Stimulated activated CD8-positive, alpha-beta memory T cell treated with anti-CD3 and anti-CD28 coated beads, Interleukin-7, amount 100 ng/mL, for 4 hours (primary cell): ENCODE data around the gene CLEC12A.
"Not testable (repeated sequence)": the region's sequence is repeated elsewhere in the genome, so short reads cannot be mapped to it uniquely, and the experiment has no call there.

Experiments
- DNase-seq, 2 donors: peaks; one replicate each; pipeline ENCODE4 v3.0.0-alpha.2; 2020; ENCODE audit warnings: low read depth in 2 of 2

CLEC12A gene

DNA sequence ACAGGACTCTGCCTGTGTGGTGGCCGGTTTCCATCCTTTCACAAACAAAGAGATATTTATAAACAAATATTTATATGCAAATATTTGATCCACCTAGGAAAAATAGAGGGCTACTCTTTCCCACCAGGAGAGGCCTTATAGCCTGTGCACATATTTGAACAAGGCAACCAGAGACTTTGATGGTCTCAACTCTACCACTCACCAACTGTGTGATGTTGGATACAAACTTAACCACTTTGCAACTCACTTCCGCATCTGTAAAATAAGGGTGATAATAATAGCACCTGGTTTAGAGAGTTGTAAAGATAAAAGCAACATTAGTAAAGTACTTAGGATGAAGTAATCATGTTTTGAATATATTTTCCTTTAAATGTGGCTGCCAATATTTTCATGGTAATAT lies 1.5 kb upstream of the CLEC12A start:
- DNase-seq, result no peak

DNA sequence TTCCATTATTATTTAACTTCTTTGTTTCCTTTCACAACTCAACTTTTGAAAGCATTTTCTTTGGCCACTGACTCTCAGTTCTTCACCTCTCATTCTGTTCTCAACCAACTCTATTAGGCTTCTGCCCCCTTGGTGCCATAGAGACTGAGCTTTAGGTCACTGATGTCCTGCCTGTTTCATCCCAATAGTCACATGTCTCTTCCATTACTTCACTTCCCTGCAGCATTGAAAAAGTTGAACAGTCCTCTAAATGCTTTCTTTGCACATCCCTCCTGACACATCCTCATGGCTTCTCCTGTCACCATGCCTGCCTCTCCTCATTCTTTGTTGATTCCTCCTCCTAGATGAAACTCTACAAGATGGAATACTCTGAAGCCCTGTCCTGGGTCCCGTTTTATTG lies 2.7 kb downstream of the CLEC12A start:
- DNase-seq, result no peak

DNA sequence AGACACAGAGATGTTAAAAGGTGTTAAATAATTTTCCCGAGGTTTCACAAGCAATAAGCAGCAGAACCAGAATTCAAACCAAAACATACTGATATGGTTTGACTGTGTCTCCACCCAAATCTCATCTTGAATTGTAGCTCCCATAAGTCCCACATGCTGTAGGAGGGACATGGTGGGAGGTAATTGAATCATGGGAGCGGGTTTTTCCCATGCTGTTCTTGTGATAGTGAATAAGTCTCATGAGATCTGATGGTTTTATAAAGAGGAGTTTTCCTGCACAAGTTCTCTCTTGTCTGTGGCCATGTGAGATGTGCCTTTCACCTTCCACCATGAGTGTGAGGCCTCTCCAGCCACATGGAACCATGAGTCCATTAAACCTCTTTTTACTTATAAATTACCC lies 3.5 kb downstream of the CLEC12A start:
- not testable (repeated sequence) for DNase-seq

DNA sequence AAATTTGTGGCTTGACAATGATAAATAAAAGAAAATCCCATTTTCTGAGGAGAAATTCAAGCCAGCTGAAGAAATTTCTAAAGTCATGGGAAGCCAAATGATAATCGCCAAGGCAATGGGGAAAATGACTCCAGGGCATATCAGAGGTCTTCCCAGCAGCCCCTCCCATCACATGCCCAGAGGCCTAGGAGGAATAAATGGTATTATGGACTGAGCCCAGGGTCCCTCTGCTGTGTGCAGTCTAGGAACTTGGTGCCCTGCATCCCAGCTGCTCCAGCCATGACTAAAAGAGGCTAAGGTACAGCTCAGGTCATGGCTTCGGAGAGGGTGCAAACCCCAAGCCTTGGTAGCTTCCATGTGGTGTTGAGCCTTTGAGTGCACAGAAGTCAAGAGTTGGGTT lies 4.4 kb downstream of the CLEC12A start:
- DNase-seq, result no peak

DNA sequence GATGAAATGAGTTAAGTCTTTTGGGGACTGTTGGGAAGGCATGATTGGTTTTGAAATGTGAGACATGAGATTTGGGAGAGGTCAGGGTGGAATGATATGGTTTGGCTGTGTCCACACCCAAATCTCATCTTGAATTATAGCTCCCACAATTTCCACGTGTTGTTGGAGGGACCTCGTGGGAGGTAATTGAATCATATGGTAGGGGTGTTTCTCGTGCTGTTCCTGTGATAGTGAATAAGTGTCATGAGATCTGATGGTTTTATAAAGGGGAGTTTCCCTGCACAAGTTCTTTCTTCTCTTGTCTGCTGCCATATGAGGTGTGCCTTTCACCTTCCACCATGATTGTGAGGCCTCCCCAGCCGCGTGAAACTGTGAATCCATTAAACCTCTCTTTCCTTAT lies 5.4 kb downstream of the CLEC12A start:
- not testable (repeated sequence) for DNase-seq

DNA sequence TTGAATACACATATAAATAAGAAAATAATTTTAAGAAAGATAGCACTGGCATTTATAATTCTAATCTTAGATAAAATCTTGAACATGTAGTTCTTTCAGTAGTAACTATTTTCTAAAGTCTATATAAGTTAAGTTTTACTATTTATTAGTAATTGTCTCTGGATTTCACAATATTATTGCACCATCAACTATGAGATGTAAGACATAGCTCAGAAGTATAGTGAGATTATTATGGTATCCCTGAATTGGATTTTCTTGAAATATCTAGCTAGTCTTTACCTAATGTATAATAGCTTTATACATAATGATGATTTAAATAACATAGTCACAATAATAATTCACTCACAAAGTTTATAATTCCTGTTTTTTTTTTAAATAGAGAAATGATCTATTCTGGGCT lies 6.7 kb downstream of the CLEC12A start:
- no peak for DNase-seq

DNA sequence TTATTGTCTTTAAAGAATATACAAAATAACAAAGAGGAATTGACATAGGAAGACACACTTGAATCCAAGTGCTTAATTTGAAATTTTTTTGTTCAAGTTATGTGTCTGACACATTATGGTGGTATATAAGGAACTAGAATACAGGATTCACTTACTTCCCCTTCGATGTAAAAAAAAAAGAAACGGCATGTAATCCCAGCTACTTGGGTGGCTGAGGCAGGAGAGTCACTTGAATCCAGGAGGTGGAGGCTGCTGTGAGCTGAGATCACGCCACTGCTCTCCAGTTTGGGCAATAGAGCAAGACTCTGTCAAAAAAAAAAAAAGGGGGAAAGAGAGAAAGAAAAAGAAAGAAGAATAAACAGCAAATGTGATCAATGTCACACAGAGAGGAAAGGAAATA lies 8.9 kb downstream of the CLEC12A start:
- no peak for DNase-seq

DNA sequence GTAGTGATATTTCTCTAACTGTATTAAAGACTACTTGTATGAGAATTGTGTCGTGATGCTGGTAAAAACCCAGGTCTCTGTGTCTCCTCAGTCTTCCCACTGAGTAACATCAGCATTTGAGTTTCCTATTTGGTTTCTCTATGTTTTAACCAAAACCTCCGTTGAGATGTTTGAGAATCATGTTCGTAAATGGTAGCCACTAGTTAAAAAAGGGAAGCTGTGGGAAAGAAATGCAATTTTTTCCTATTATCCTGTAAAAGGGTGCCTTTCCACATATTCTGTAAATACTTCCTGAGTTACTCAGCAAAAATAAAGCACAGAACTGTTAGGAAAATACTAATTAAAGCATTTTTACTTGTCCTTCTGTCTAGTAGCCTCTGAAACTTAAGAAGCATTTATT lies 20.7 kb downstream of the CLEC12A start:
- no peak for DNase-seq

DNA sequence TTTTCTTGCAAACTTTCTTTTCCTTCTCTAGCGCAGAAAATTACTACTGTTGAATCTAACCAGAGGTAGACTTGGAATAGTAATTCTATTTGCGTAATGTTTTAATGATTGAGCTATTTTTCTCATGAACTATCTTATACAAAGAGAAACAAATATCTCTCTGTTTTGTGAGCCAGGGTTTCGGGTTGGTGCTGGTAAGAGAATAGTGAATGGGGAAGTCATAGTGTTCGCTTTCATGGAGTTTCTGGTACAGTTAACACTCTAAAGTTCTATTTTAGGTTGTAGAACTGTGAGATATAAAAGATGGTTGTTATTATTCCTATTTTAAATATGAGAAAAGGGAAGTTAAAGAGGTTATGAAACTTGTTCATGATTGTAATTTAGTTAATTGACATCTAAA lies 21.1 kb downstream of the CLEC12A start:
- no peak for DNase-seq

DNA sequence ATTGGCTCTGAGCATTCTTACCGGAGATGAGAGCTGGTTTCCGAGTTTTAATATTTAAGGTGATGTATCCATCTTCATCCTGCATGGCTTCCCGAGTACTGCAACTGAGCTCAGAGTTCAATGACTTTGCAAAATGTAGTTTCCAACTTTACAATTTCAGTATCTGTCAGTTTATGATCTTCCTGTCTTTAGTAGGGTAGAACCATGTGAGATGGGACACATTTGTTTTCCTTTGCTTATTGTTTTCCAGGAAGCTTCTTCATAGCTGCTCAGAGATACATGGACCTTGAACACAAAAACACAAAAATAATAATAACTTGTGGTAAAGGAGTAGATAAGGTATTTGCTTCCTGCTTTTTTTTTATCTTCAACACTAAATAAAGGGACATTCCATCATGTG lies 27.8 kb downstream of the CLEC12A start, which contains the start of gene CLEC1B:
Gene CLEC1B (minus strand): TSS at position 106 of the 400 bp plus-strand sequence. CDS start 21 bp downstream, at position 85.
- no peak for DNase-seq

DNA sequence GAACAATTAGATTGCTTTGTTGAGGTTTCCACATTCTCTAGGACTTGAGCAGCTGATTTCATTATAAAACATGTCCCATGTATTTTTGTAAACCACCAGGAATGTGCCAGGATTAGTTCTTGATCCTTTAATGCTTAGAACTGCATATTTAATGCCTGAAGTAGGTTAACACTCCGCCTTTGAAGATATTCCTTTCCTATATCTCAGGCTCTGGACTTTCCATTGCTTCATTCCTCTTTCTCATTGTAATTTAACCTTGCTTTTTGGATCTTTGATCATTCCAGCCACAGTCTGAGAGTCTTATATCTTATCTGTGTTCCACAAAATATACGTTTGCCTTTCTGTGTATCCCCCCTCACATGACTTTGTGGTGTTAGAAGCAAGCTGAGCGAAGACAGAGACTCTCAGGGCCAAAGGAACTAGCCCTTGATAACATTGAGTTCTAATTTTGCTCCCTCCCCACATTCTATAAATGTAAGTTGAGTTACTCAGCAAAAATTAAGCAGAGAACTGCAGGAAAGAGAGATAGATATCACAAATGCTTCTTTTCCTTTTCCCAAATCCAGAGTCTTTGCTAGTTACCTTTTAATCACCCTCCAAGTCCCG lies 30.1 kb downstream of the CLEC12A start:
- no peak for DNase-seq

DNA sequence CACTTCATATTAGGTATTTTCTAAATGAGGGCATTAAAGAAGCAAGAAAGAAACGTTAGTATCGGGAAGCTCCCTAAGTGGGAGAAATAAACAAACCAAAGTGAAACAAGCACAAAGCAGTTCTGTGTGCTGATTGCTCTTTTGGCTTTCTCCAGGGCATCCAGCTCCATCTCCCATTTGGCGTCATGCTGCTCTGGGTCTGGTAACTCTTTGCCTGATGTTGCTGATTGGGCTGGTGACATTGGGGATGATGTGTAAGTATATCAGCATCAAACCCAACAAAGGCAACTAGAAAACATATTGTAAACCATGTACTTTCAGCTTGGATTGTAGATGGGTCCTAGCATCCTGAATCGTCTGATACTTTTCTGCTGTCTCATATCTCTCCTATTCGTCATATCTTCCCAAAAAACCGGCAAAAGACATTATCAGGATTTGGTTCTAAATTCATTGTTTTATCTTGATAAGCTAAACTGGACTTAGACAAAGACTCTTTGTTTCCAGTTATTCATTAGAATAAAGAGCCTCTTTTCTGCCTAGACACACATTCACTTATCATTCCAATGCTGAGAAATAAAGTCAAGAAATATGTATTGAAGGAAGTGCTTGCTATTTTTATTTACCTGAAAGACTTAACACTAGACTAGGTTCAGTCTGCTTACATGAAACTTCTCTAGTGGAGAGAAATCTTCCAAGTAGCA lies 41.6 kb downstream of the CLEC12A start:
- no peak for DNase-seq

DNA sequence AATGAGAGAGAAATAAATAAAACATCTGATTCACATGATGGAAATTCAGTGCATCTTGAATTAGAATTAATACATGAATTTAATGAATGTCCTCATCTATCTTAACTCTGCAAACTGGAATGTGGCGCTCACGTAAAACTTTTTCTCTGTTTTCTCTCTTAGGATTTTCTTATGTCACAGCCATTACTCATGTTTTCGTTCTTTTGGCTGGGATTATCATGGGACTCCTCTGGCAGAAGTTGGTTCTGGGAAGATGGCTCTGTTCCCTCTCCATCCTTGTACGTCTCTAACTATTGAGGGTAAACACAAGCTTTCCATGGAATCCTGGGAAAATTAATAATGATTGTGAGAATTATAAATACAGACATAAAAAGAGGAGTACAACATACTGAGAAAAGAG lies 44.2 kb downstream of the CLEC12A start:
- no peak for DNase-seq

DNA sequence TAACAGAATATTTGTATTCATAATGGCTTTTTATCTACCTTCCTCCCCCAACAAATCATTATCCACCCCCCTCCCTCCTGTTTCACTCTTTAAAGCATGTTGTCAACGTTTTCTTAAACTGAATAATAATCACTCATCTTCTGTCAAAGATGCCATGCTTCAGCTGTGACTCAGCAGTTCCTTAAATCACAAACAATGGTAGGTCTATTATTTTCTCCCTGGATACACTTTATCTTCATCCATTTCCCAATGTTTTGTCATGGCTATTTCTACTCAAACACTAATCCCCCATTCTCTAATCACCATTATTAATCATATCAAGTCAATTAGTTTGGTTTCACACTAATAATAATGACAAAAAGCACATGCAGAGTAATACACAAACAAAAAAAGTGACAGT lies 45.7 kb downstream of the CLEC12A start:
- DNase-seq, result no peak

DNA sequence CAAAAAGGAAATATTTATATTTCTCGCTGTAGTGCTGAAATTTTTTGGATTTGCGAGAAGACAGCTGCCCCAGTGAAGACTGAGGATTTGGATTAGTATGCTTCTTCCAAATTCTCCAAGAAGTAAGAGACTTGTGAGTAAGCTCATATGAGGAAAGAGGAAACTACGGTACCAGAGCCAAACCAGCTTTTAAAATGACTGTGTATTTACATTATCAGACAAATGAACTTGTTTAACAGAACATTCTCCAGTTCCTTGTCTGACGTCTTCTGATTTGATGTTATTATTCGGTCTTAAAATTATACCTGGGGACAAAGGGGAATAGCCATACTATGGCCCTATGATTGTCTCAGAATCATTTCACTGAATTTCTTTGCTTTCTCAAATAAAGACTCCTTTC lies 47.2 kb downstream of the CLEC12A start:
- no peak for DNase-seq

DNA sequence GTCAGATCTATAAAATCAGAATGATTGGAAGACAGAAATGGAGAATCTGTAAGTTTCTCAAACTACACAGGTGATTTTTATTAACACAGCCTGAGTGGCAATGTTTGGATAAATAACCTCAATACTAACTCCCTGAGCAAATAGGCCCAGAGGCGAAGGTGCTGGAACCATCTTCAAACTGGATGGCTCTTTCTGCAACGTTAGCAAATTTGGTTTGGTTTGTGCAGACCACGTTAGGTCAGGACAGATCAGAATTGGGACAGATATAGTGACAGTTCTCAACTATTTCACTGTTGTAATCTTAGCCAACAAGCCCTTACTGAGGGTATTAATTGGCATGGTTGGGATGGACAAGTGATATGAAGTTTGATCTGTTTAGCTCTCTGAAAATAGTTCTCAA lies 50.1 kb downstream of the CLEC12A start:
- no peak for DNase-seq

DNA sequence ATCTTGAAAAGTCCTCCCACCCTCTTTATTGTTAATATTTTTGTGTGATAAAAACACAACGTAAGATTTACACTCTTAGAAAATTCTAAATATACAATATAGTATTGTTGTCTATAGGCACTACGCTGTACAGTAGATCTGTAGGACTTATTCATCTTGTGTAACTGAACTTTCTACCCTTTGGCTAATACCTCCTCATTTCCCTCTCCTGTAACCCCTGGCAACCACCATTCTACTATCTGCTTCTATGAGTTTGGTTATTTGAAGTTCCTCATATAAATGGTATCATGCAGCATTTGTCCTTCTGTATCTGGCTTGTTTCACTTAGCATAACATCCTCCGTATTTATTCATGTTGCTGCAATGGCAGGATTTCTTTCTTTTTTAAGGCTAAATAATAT lies 54.0 kb downstream of the CLEC12A start:
- DNase-seq, result no peak

DNA sequence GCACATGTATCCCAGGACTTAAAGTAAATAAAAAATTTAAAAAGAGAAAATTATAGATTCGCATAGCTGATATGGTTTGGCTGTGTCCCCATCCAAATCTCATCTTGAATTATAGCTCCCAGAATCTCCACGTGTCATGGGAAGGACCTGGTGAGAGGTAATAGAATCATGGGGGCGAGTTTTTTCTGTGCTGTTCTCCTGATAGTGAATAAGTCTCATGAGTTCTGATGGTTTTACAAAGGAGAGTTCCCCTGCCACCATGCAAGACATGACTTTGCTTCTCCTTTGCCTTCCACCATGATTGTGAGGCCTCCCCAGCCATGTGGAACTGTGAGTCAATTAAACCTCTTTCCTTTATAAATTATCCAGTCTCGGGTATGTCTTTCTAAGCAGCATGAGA lies 55.5 kb downstream of the CLEC12A start:
- not testable (repeated sequence) for DNase-seq

DNA sequence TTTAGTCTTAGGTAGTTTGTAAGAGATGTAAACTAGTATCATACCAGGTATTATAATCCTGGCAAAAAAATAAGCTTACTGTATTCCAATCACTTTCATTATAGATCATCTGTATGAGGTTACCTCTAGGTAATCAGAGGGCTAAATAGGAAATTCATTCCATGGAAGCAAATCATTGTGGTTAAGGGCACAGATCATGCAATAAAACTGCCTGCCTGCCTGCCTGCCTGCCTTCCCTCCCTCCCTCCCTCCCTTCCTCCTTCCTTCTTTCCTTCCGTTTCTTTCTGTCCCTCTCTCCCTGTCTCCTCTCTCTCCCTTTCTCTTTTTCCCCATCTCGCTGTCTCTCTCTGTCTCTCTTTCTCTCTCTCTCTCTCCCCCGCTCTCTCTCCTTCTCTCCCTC lies 56.1 kb downstream of the CLEC12A start:
- no peak for DNase-seq

DNA sequence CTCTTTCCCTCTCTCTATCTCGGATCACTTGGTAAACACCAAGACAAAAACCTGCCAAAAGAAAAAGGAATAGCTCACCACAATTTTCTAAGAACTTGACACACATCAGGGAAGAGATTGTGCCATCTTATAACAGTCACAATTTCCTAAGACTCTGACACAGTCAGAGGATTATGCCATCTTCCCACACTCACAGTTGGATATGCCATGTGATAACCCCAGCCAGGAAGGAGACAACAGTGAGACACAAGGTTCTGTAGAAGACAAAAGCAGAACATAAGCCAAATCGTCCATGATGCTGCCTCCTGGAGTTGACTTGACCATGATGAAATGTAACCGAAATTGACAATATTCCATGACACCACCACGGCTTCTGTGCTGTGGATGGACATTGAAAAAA lies 56.5 kb downstream of the CLEC12A start:
- no peak for DNase-seq

DNA sequence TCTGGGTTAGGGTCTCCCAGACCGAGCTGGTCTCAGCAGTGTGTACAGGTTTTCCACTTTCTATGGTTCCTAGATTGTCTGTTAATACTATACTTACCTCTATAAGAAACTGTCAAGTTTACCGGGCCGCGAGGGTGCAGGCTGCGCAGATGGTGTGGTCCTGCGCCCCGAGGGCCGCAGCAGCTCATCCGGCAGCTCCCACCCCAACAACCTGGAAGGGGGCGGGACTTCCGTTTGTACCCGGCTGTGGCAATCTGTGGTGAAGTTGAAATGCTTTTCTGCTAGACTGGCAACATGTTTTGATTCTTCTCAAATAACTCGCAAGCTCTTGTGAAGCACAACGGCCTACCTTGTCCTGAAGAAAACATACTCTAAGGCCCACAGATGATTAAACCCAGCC lies 59.2 kb downstream of the CLEC12A start, which contains the start of gene CLEC9A:
Gene CLEC9A (plus strand): TSS at position 237 of the 400 bp plus-strand sequence. CDS start 22,006 bp downstream, outside the sequence.
- DNase-seq, result no peak

DNA sequence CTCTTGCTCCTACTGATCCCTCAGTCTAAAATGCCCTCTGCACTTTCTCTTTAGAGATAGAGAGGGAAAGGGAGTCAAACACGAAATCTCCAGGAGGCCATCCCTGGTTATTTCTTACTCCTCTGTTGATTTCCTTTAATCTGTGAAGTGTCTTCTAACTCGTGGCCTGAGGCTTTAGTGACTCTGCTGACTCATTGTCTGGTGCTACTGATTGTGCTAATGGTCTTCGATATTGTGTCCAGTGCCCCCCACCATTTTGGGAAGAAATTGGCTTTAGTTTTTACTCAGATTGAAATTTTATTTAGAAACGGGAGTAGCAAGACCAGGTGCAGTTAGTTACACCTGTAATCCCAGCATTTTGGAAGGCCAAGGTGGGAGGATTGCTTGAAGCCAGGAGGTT lies 60.1 kb downstream of the CLEC12A start:
- no peak for DNase-seq

DNA sequence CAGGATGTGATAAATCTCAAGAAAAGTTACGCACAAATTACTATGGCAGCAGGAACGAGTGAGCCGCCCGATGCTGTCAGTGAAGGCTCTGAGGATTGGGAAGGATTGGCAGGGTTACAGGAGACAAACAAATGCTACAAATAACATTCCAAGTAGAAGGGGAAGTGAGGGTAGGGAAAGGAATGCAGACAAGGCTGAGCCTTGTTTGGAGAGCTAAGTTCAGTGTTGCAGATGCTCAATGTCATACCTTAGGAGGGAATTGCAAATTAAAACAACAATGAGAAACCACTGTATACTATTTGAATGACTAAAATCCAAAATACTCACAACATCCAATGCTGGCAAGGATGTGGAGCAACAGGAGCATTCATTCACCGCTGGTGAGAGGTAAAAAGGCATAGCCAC lies 60.6 kb downstream of the CLEC12A start:
- no peak for DNase-seq
